Activated CD4-positive, alpha-beta T cell treated with anti-CD3 and anti-CD28 coated beads for 36 hours (primary cell): ENCODE results near the gene LAYN. TPM values are rescaled to one million over a fixed set of nuclear protein-coding genes. Genes with fewer than 3 reads are reported as not detected.

ENCODE experiments used
- ATAC-seq: fragments of 200-7000 bp; cut with Tn5 transposase; one replicate; pipeline ENCODE4 v1.10.0; 2021; ENCODE audit warnings: mild to moderate bottlenecking, moderate library complexity
- CTCF ChIA-PET: fragments of 350-600 bp; sonication (Branson Sonifier 250); formaldehyde crosslinking; loops from one replicate; lab custom pipeline; 2021; ENCODE audit warnings: antibody characterized with exemption; lab: Charles Lee
- POLR2A ChIA-PET: fragments of 350-600 bp; sonication (Branson Sonifier 250); formaldehyde crosslinking; loops from one replicate; lab custom pipeline; 2021; ENCODE audit warnings: antibody characterized with exemption, inconsistent platforms; lab: Charles Lee
- DNase-seq: peaks from one replicate; pipeline ENCODE4 v3.0.0-alpha.2; 2020
- H3K27ac Mint-ChIP-seq: one replicate; pipeline ENCODE4 v1.8.0; 2021; ENCODE audit warnings: mixed read lengths
- H3K27me3 Mint-ChIP-seq: one replicate; pipeline ENCODE4 v1.8.0; 2021; ENCODE audit warnings: mixed read lengths
- H3K36me3 Mint-ChIP-seq: one replicate; pipeline ENCODE4 v1.8.0; 2021; ENCODE audit warnings: low read depth, mixed read lengths
- H3K4me1 Mint-ChIP-seq: one replicate; pipeline ENCODE4 v1.8.0; 2021; ENCODE audit warnings: mixed read lengths
- H3K4me3 Mint-ChIP-seq: one replicate; pipeline ENCODE4 v1.8.0; 2021; ENCODE audit warnings: mild to moderate bottlenecking, moderate library complexity, mixed read lengths
- H3K9me3 Mint-ChIP-seq: one replicate; pipeline ENCODE4 v1.8.0; 2021; ENCODE audit warnings: low read depth, mixed read lengths
- intact Hi-C, 2 experiments: fragments of 100-400 bp; cut with DNase I in 1 of 2; cut with micrococcal nuclease in 1 of 2; formaldehyde crosslinking; loops; one replicate each; pipeline versions ENCODE4 v1.14.2 to v1.15.1; 2022 to 2024; cut with DNase I, micrococcal nuclease
- total RNA-seq, 2 experiments: library from RNA; stranded (reverse); gene quantifications; one replicate each; pipeline ENCODE4 v1.2.3, GENCODE V29; 2021

LAYN gene
- total RNA-seq, 2 experiments from 2014 or later = 5.5 to 5.6 TPM

GRCh38 chr11:111596319-111596718, 55.8 kb downstream of the LAYN start:
- ATAC-seq (no peak), DNase-seq (no peak)
- ChIA-PET CTCF (interaction anchor here (0.9 to 1.8 kb wide), 4 partner anchors 9 to 183 kb away, joined by 3 to 11 read pairs (median 4); no protein-coding TSS in a partner anchor), POLR2A (no interaction called here)
- Mint-ChIP-seq H3K4me3 (no peak overlapping the region), H3K4me1 (peaks cover 7% of the 10 kb centered on the region), H3K27me3 (peaks cover 4% of the 10 kb centered on the region), H3K9me3 (no peaks in the 10 kb centered on the region), H3K36me3 (no peaks in the 10 kb centered on the region), H3K27ac (no peak overlapping the region)
- intact Hi-C loops = no loop called here

GRCh38 chr11:111598148-111598547, 57.6 kb downstream of the LAYN start:
- CTCF ChIA-PET = interaction anchor here (0.7 to 1.8 kb wide), 5 partner anchors 10 to 178 kb away, joined by 3 to 11 read pairs (median 3); no protein-coding TSS in a partner anchor
- H3K4me1 Mint-ChIP-seq = peaks cover 13% of the 10 kb centered on the region
- intact Hi-C loops = no loop called here
- H3K4me3 Mint-ChIP-seq = no peak overlapping the region
- no peaks in the 10 kb centered on the region for H3K36me3 Mint-ChIP-seq
- peaks cover 4% of the 10 kb centered on the region for H3K27me3 Mint-ChIP-seq
- POLR2A ChIA-PET = no interaction called here
- H3K27ac Mint-ChIP-seq = no peak overlapping the region
- ATAC-seq (no peak), DNase-seq (no peak)
- no peaks in the 10 kb centered on the region for H3K9me3 Mint-ChIP-seq

GRCh38 chr11:111598559-111598958, 58.0 kb downstream of the LAYN start:
- ChIA-PET CTCF (interaction anchor here (0.8 to 1.2 kb wide), 4 partner anchors 10 to 179 kb away, joined by 3 to 5 read pairs (median 3); no protein-coding TSS in a partner anchor), POLR2A (no interaction called here)
- Mint-ChIP-seq H3K4me3 (no peak overlapping the region), H3K36me3 (no peaks in the 10 kb centered on the region), H3K27ac (no peak overlapping the region), H3K27me3 (peaks cover 4% of the 10 kb centered on the region), H3K9me3 (no peaks in the 10 kb centered on the region), H3K4me1 (peaks cover 17% of the 10 kb centered on the region)
- DNase-seq (peak; percentile 22), ATAC-seq (no peak)
- intact Hi-C loops = no loop called here

- no peaks in the 10 kb centered on the region for H3K9me3 Mint-ChIP-seq
- H3K36me3 Mint-ChIP-seq = no peaks in the 10 kb centered on the region
- H3K27ac Mint-ChIP-seq = peak overlapping the region; percentile 91
- no peak for DNase-seq
- peaks cover 2% of the 10 kb centered on the region for H3K27me3 Mint-ChIP-seq
- peaks cover 31% of the 10 kb centered on the region for H3K4me1 Mint-ChIP-seq
- intact Hi-C loops = loop anchor here (5.0 to 10.0 kb wide), 3 partner anchors 486 to 1713 kb away; partner anchors contain the start of genes SDHD (in 1 of the 2), TIMM8B (in 1 of the 2) and TTC12 (in 1 of the 2)
- ATAC-seq = no peak
- CTCF ChIA-PET = interaction anchor here (0.9 to 1.5 kb wide), 2 partner anchors 29 to 172 kb away, joined by 3 to 5 read pairs; no protein-coding TSS in a partner anchor
- peak overlapping the region; percentile 83 for H3K4me3 Mint-ChIP-seq
- POLR2A ChIA-PET = interaction anchor here (0.6 kb wide), 1 partner anchor 165 kb away, joined by 4 read pairs; no protein-coding TSS in a partner anchor
These were observed 61.1 kb downstream of the LAYN start for GRCh38 chr11:111601636-111601978.

DNA sequence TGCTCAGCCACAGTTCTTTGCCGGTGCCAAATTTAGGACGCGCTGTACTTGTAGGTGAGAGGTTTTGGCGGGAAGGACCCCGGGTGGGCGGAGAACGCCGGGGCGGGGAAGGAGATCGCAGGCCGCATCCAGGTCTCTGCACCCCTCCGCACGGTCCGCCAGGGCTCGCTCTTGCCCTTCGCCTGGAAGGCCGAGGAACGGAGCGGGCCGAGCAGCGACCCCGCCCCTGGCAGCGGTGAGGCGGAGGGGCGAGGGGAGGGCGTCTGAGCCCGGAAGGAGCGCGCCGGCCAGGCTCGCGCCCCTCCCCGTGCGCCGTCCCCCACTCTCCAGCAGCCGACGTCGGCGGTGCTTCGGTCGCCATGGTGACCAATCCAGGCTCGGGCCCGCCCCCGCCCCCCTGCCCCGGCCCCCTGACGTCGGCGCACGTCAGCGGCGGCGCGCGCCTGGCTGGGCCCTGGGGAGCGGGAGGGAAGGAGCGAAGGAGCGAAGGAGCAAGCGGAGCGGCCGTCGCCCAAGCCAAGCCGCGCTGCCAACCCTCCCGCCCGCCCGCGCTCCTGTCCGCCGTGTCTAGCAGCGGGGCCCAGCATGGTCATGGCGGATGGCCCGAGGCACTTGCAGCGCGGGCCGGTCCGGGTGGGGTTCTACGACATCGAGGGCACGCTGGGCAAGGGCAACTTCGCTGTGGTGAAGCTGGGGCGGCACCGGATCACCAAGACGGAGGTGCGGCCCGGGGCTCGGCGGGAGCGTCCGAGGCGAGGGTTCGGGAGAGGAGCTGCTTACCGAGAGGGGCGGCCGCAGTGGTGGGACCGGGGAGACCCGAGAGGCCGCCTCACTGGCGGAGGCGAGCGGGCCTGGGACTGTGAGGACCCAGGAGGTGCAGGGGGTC, 61.7 kb downstream of the LAYN start, which contains the start of gene SIK2:
SIK2 (plus strand) TSS at position 471 of the 886 bp plus-strand sequence; CDS start at position 586, 115 bp downstream.
- H3K27me3 Mint-ChIP-seq = peaks cover 2% of the 10 kb centered on the region
- CTCF ChIA-PET = interaction anchor here (0.6 to 2.7 kb wide), 5 partner anchors 30 to 209 kb away, joined by 3 to 17 read pairs (median 5); partner anchors contain the start of gene PPP2R1B
- H3K27ac Mint-ChIP-seq = peak within 1 kb of the TSS; percentile 91
- POLR2A ChIA-PET = interaction anchor here (0.6 to 1.2 kb wide), 2 partner anchors 160 to 164 kb away, joined by 5 read pairs; partner anchors contain the start of gene PPP2R1B
- peaks cover 31% of the 10 kb centered on the region for H3K4me1 Mint-ChIP-seq
- H3K36me3 Mint-ChIP-seq = no peaks in the 10 kb centered on the region
- peak; percentile 87 for ATAC-seq
- no peaks in the 10 kb centered on the region for H3K9me3 Mint-ChIP-seq
- intact Hi-C loops = loop anchor here (1.0 to 10.0 kb wide), 15 partner anchors 37 to 1713 kb away; partner anchors contain the start of genes PPP2R1B (in 2 of the 2), SDHD (in 2 of the 2), TIMM8B (in 2 of the 2) and ALG9 (in 1 of the 2)
- H3K4me3 Mint-ChIP-seq = peak within 1 kb of the TSS; percentile 83
- DNase-seq = peak; percentile 94

GRCh38 chr11:111602865-111603610, 62.5 kb downstream of the LAYN start:
- POLR2A ChIA-PET = interaction anchor here (0.6 to 1.2 kb wide), 2 partner anchors 160 to 163 kb away, joined by 5 read pairs; partner anchors contain the start of gene PPP2R1B
- CTCF ChIA-PET = interaction anchor here (1.6 to 2.7 kb wide), 2 partner anchors 164 to 174 kb away, joined by 7 to 17 read pairs; partner anchors contain the start of gene PPP2R1B
- Mint-ChIP-seq H3K4me3 (peak overlapping the region; percentile 83), H3K36me3 (no peaks in the 10 kb centered on the region), H3K27me3 (peaks cover 2% of the 10 kb centered on the region), H3K27ac (peak overlapping the region; percentile 82), H3K4me1 (peaks cover 31% of the 10 kb centered on the region), H3K9me3 (no peaks in the 10 kb centered on the region)
- intact Hi-C loops = loop anchor here (1.0 to 10.0 kb wide), 16 partner anchors 38 to 1712 kb away; partner anchors contain the start of genes PPP2R1B (in 2 of the 2), SDHD (in 2 of the 2), TIMM8B (in 2 of the 2) and ALG9 (in 1 of the 2)
- DNase-seq = peak; percentile 21
- no peak for ATAC-seq

DNA sequence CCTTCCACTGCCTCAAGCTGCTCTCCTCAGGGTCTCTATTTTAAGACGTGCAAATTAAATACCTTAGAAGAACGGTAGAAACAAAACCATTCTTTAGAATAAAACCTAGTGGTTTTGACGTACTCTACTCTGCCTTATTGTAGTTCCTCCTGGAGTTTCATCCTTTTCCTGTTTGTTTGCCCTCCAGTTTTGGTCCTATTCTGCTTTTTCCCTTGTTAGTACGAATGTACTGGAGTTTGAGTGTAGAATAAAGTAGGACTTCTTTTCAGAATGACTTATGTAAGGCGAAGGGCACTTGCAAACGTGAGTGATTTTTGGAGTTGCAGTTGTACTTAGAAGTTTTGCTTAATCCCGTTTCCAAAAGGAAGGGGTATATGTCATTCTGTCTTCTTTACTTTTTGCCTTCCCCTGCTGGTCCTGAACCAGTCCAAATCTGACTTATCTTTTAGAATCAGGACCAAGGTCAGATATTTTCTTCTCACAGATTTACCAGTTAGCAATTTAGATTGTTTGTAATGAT, 63.2 kb downstream of the LAYN start:
- intact Hi-C loops = loop anchor here (1.0 to 10.0 kb wide), 9 partner anchors 39 to 1711 kb away; partner anchors contain the start of genes ALG9 (in 1 of the 2), PTS (in 1 of the 2), SDHD (in 1 of the 2) and TIMM8B (in 1 of the 2)

DNA sequence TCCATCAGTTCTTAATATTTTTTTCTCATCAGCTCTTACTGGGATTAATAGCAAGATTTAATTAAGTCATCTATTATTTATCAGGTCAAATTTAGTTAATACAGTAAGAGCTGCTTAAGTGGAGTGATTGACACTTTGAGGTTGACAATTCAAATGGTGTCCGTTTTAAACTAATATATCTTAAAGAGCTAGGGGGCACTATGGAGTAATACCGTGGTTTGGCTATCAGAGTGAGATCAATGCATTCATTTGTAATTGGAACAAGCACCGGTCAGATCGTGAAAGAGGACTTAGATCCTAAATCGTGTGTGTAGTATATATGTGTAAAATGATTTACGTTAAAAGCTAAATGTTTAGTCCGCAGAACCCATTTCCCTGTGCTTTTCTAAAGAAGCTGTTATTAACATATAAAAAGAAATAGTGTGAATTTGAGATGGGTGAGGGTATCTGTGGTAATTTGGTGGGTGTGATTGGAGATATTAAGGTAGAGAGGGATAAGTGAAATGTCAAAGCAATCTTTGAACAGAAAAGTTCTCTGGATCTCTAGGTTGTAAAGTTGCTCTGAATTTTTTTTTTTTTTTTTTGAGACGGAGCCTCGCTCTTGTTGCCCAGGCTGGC, 64.0 kb downstream of the LAYN start:
- ATAC-seq (no peak), DNase-seq (no peak)
- POLR2A ChIA-PET = no interaction called here
- peaks cover 27% of the 10 kb centered on the region for H3K4me1 Mint-ChIP-seq
- no peaks in the 10 kb centered on the region for H3K9me3 Mint-ChIP-seq
- H3K27ac Mint-ChIP-seq = no peak overlapping the region
- no peak overlapping the region for H3K4me3 Mint-ChIP-seq
- no peaks in the 10 kb centered on the region for H3K27me3 Mint-ChIP-seq
- intact Hi-C loops = loop anchor here (5.0 to 10.0 kb wide), 3 partner anchors 483 to 1710 kb away; partner anchors contain the start of genes SDHD (in 1 of the 2), TIMM8B (in 1 of the 2) and TTC12 (in 1 of the 2)
- CTCF ChIA-PET = interaction anchor here (0.6 to 2.7 kb wide), 22 partner anchors 9 to 277 kb away, joined by 3 to 17 read pairs (median 4); partner anchors contain the start of genes ALG9 and PPP2R1B
- no peaks in the 10 kb centered on the region for H3K36me3 Mint-ChIP-seq

More for the DNA sequence above, 63.2 kb downstream of the LAYN start:
- peaks cover 29% of the 10 kb centered on the region for H3K4me1 Mint-ChIP-seq
- peaks cover under 1% of the 10 kb centered on the region for H3K27me3 Mint-ChIP-seq
- ChIA-PET CTCF (interaction anchor here (0.6 to 2.7 kb wide), 20 partner anchors 10 to 268 kb away, joined by 3 to 17 read pairs (median 4); partner anchors contain the start of genes ALG9 and PPP2R1B), POLR2A (no interaction called here)
- no peaks in the 10 kb centered on the region for H3K9me3 Mint-ChIP-seq
- H3K27ac Mint-ChIP-seq = peak overlapping the region; percentile 82
- H3K36me3 Mint-ChIP-seq = no peaks in the 10 kb centered on the region
- DNase-seq (no peak), ATAC-seq (no peak)
- peak overlapping the region; percentile 83 for H3K4me3 Mint-ChIP-seq

DNA sequence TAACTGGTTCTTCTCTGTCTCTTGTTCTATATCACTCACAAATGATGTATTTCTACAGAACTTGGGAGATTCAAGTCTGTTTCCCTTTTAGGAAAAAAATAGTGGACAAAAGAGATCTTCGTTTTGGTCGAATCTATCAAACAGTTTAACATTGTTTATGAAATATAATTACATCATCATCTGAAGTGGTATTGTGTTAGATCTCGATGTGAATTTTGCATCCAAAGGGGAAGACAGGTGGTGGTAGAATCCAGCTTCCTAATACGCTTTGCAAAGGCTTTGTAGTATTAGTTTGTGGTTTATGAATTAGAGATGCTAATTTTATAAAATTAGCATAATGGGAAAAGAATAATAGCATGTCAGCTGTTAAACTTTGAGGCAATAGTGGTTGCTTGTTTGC, 65.2 kb downstream of the LAYN start:
- Mint-ChIP-seq H3K27me3 (no peaks in the 10 kb centered on the region), H3K4me1 (peaks cover 27% of the 10 kb centered on the region), H3K27ac (no peak overlapping the region), H3K36me3 (no peaks in the 10 kb centered on the region), H3K9me3 (no peaks in the 10 kb centered on the region), H3K4me3 (no peak overlapping the region)
- CTCF ChIA-PET = no interaction called here
- intact Hi-C loops = loop anchor here in 1 of 2 experiments (10.0 kb wide), 2 partner anchors 679 to 1709 kb away; partner anchors contain the start of gene TTC12
- POLR2A ChIA-PET = no interaction called here
- no peak for ATAC-seq
- no peak for DNase-seq
